Islet precursor cell (in vitro differentiated cells): ENCODE results near the gene CHKA.

ENCODE experiments used
- DNase-seq: peaks from one replicate; pipeline ENCODE4 v3.0.0-alpha.2; 2018

The CHKA gene

DNA sequence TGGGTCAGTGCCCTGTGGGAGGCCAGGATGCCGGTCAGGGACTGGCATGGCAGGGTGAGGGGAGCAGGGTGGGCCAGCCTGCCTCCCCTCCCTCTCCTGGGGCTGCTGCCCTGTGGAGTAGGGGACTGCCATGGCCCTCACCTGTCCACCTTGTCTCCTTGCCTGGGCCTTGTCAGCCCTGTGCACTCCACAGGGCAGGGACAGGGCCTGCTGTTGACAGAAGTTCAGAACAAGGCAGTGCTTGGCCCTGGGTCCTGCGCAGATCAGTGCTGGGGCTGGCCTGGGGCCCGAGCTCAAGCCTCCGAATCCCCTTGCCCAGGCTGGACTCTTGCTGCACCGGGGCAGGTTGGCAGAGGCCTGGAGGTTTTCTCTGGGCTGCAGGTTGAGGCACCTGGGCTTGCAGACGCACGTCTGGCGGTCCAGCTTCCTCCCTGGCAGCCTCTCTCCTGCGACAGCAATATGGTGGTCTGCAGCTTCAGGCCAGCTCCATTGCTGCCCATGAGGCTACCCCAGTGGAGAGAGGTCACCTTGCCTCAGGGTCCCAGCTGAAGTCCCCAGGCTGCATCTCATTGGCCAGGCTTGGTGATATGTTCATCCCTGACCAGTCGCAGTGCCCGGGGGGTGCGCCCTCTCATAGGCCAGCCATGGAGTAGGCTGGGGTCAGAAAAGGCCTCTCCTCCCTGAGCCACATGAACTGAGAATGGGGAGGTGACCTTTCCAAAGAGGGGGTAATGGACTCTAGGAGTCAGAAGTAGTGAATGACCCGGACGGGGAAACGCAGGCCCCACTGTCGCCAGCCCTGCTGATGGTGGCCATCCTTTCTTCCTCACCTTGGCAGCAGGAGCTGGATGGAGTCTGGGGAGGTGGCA lies 21.5 kb upstream of the CHKA start:
- DNase-seq, result no peak

DNA sequence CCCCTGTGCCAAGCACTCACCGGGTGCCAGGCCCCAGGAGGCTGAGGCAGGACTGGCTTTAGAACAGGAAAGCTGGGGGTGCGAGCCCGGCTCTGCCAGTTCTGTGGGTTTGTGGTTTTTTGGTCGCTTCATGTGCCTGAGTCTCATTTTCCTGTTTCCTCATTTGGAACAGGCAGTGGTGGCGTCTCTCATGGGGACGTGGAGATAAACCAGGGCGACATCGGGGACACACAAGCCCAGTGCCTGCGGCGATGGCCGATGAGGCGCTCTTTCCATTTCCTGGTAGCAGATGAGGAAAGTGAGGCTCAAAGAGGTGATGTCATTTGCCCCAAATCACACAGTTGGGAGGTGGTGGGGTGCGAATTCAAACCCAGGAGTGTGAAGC lies 20.8 kb upstream of the CHKA start:
- no peak for DNase-seq

DNA sequence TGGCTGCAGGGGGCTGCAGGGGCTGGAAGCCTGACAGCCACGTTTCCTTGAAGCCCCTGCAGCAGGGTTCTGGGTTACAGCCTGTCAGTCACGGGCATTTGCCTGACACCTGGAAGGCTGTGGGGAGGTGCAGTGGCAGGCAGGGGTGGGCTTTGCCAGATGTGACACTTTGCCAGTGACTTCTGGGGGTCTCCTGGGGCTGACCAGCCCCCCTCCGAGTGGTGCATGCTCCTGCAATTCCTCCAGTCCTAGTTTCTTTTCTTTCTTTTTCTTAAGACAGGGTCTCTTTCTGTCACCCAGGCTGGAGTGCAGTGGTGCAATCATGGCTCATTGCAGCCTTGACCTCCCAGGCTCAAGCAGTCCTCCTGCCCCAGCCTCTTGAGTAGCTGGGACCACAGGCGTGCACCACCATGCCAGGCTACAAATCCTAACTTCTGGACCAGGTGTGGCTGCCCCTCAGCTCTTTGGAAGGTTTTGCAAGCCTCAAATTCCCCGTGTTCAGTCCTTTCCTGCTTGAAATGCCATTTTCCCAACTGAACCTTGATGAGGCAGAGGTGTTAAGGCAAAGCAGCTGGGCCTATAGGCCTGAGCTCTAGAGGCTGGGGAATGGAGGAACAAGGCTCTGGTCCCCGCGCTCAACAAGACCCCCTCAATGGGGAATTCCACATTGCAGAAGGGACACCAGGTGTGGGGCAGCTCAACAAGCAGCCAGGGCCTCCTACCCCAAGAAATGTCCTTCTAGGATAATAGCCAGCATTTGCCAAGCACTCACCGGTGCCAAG lies 20.2 kb upstream of the CHKA start:
- DNase-seq, result no peak

DNA sequence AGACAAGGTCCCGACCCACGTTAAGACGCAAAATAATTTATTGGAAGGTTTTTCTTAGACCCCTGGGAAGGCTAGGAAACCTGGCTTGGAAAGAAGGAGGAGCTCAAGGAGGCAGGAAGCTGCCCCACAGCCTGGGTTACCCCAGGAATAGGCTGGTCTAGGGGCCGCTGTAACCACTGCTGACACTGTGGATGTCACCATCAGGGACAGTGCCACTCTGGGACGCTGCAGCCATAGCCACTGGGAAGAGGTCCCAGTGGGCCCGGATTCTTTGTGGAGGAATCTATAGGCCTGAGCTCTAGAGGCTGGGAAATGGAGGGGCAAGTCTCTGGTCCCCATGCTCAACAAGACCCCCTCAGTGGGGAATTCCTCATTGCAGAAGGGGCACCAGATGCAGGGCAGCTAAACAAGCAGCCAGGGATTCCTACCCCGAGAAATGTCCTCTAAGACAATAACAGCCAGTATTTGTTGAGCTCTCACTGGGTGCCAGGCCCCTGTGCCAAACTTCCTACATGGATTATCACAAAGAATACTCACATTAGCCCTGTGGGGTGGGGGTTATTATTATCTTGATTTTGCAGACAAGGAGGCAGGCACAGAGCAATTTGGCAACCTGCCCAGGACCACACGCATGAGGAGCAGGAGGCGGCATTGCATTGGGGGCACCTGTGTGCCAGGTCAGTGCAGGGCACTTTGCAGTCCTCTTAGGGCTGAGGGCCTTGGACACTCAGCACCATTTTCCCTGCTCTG lies 19.5 kb upstream of the CHKA start:
- no peak for DNase-seq

DNA sequence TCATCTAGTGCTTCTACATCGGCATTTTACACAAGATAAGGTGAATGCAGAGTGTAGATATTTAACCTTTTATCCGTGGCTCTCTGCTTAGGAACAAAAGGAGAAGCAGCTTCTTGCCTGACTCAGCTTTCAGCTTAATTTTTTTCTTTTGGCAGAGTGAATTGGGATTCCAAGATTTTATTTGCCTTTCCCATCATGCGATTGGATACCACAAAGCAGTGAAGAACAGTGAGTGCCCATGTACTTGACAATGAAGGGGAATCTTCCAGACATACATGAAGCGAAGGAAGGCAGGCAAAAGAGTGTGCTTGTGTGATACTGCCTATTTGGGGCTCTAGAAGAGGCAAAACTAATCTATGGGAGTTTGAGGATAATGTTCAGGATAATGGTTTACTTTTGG lies 17.0 kb upstream of the CHKA start:
- no peak for DNase-seq

DNA sequence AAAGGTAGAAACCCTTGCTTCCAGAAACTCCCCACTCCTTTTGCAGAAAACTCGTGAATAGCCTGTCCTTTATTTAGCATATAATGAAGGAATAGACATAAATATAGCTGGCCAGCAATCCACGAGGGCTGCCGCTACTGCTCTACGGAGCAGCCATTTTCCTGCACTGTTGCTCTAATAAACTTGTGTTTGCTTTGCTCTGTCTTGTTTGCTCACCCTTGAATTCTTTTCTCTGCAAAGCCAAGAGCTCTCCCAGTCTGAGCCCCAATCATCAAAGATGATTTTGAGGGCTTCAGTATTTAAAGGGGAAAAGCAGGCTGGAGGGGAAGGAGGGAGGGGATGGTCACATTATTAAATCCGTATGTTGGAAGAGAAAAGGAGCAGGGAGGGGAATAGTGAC lies 16.6 kb upstream of the CHKA start:
- DNase-seq, result no peak

DNA sequence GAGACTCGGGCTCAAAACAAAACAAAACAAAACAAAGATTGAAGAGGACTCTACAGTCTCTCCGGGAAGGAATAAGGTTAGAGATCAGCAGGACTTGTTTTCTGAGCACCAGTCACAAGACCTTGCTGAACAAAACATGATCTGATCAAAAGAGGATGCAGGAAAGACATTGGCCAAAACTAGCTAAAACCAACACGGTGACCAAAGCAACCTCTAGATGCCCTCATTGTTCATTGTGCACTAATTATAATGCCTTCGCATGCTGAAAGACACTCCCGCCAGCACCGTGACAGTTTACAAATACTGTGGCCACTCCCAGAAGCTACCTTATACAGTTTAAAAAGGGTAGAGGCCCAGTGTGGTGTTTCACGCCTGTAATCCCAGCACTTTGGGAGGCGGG lies 15.7 kb upstream of the CHKA start:
- no peak for DNase-seq

DNA sequence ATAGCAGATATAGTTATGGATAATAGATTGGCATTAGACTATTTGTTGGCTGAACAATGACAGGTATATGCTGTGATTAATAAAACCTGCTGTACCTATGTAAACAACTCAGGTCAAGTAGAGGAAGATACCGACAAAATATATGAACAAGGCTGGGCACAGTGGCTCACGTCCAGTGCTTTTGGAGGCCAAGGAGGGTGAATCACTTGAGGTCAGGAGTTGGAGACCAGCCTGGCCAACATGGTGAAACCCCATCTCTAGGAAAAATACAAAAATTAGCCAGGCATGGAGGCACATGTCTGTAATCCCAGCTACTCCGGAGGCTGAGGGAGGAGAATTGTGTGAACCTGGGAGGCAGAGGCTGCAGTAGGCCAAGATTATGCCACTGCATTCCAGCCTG lies 14.0 kb upstream of the CHKA start:
- no peak for DNase-seq

DNA sequence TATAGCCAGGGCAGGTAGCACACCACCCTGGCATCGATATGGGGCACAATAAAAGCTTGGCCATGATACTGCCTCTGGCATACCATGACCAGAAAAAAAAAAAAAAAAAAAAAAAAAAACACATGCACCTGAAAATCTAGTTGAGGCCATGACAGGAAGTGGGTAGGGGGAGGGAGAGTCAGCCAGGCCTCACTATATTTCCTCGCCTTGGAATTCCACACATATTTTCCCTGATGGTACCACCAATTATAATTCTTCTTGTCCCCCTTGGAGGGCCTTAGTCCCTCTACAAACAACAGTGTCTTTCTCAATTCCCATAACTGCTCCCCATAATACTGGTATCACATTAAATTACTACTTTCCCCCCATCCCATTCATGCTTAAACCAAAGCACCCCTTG lies 12.6 kb upstream of the CHKA start:
- DNase-seq, result no peak

DNA sequence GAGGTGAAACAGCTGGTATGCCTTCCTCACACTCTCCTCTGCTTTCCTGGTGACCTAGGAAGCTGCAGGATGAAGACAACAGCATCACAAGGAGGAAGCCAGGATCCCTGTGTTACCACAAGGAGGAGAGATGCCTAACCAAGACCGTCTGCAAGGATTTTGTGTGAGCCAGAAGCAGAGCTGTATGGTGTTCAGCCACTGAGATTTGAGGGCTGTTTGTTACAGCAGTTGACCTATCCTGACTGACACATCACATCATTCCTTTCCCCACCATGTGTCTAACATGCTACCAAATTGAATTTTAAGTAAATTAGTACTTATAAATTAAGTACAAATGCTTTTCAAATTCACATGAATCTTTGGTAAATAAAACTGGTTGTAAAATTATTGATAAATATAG lies 8.9 kb upstream of the CHKA start:
- DNase-seq, result no peak

DNA sequence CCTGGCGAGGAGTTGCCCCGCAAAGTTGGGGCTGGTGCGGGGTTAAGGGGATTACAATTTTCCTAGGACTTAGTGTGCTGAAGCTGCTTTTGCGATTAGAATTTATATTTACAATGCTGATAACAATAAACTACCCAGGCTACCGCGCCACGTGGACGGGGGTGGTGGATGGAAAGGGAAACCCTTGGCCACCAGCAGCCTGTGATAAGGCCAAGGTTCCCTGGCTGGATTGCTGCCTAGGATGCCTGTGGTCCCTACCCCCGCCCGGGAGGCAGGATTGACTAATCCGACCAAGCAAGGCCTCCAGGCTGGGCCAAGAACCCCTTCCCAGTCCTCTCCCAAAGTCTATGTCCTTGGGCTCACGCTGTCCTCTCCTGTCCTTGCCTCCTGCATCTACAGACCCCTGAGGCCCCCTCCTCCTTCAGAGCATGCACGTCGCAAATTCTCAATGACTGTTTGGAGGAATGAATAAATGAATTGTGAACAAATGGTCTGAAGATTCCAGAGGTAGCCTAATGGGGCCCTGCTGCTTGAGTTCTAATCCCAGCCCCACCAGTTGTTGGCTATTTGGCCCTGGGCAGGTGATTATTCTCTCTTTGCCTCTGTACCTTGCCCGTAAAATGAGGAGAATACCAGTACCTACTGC lies 7.6 kb upstream of the CHKA start:
- DNase-seq, result peak; percentile 80

DNA sequence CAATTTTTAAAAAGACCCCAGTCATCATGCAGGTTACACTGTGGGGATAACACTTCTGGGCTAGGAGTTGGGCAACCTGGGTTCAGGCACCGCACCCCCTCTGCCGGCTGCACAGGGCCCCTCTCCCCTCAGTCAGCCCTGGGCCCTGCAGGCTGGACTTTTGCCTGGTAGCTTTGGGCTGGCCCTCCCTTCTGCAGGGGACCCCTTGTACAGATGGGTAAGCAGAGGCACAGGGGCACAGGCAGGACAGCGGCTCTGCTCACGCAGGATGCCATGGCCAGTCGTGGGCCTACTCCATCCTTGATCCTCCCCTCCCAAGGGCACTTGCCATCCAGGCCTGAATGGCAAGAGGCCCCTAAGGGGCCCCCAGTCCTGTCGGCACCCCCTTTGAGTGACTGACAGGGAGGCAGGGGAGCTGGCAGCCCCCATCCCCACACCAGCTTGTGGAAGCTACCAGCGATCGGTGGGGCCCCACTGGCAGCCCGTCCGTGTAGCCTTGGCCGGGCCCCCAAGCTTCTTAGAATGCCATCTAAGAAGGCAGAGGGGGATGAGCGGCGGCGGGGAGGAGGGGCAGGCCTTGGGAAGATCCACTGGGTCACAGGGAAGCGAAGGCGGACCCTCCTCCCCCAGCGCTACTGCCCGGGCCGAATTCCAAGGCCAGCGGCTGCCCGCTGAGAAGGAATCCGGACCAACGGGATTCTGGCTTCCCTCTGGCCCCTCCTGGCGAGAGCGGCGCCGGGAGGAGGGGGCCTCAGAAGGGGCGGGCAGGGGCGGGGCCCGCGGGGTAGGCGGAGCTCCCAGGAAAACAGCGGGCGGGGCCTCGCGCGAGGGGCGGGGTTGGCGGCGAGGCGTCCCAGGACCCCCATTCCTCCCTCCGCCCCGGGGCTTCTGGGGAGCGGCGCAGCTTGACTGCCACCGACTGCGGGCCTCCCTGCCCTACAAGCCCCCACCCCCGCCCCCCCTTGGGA lies 6.8 kb upstream of the CHKA start:
- peak; percentile 98 for DNase-seq

DNA sequence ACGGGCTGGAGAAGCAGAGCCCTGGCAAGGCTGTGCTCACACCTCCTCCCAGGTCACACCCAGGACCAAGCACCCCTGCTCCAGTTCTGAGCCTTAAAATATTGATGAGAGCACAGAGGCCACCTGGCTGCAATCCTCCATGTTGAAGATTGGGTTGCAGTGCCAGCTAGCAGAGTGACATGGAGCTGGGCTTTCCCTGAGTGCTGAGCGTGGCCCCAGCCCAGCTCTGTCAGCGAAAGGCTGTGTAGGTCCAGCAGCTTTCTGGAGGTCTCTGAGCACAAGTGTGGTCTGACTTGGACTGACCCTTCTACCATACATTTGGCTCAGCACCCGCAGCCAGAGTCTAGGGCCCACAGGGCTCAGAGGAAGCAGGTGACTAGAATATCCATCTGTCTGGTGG lies 4.0 kb upstream of the CHKA start:
- DNase-seq, result no peak

DNA sequence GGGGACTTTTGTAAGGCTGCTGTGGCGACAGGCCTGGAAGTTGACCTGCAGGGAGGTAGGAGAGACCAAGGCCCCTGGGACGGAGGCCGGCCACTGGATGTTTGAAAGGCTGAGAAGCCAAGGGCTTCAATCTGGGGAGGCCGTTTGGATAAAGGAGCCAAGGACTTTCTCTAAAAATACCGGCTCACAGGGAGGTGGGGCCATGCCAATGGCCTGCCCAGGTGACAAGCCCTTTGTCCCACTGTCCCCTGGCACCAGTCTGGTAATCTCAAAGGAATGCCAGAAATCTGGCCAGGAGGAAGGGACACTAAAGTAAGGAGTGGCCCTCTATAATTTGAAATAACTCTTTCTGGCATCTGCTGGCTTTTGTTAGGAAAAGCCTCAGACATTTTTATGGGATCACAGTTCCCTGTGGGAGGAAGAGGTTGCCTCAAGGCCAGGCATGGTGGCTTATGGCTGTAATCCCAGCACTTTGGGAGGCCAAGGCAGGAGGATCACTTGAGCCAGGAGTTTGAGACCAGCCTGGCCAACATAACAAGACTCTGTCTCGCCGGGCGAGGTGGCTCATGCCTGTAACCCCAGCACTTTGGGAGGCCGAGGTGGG lies 1.9 kb upstream of the CHKA start:
- DNase-seq, result peak; percentile 76

DNA sequence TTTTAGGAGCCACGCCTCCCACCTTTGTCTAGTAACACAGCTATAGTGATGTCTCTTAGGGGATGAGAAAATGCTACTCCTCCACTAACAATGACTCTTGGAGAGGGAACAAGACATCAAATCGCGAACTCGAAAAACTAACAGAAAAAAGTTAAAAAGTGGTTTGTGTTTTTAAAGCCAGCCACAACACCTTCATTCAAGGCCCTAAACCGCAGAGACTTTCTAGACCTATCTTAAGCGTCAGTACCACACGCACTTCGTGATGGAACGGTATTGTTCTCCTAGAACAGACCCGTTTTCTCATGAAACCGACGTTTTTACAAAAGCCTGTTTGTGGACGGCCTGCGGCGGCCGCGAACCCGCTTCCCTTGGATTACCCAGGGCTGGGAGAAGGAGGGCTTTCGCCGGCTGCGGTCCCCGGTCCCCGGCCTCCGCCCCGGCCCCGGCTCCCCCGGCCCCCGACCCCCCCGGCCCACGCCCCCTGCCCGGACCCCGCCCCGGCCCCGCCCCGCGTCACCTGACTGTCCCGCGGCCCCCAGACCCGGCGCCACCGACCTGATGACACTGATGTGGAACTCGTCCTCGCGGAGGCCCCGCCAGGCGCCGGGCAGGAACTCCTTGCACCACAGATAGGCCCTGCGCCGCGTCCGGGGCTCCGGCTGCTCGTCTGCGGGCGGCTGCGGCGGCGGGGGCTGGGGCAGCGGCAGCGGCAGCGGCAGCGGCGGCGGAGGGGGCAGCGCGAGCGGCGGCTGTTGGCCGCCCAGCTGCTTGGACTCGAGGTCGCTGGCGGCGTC lies 718 bp downstream of the CHKA start:
- peak; percentile 87 for DNase-seq

DNA sequence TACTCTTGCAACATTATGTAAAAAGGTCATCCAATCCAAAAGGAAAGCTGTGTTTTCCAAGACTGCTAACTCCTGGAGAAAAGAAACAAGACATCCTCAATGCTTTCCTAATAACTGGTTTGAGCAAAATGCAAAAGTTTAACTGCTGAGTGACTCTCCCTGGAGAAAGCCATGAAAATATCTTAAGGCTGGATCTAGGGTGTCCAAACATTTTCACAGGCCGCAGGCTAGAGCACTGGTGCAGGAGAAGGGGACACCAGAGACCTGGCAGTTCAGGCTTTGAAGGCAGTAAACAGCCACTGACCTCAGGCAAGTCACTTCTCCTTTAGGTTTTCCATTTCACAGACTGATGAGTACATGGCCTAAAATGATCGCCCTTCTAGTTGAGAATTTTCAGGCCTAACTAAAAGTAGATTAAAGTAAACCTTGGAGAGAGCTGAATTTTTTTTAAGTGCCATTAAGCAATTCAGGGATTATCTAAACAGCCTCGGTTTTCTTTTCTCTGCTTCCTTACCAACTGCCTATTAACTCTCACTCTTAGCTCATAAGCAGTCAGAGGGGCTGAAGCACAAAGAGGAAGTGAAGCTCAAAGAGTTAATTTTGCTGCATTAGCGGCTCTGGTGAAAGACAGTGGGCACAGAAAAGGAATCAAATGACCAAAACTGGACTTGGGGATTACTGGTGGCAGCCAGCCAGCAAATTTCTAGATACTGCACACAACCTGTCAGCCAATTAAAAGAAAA lies 2.3 kb downstream of the CHKA start:
- peak; percentile 61 for DNase-seq

DNA sequence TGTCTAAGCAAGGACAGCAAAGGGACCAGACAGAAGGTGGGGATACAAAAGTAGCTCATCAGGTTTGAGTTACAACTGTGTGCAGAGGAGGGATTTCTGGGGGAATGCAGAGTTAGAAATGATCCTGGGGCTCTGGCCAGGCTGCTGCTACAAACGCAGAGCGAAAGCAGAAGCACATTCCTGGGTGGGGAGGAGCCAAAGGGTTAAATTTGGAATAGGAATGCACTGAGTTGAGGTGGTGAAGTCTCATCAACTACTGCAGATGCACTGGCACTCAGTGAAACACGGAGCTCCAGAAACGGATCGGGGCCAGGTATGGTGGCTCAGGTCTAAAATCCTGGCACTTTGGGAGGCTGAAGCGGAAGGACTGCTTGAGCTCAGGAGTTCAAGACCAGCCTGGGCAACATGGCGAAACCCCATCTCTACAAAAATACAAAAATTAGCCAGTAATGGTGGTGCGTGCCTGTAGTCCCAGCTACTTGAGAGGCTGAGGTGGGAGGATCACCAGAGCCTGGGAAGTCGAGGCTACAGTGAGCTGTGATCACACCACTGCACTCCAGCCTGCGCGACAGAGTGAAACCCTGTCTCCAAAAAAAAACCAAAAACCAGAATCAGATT lies 3.2 kb downstream of the CHKA start:
- DNase-seq, result peak; percentile 87

DNA sequence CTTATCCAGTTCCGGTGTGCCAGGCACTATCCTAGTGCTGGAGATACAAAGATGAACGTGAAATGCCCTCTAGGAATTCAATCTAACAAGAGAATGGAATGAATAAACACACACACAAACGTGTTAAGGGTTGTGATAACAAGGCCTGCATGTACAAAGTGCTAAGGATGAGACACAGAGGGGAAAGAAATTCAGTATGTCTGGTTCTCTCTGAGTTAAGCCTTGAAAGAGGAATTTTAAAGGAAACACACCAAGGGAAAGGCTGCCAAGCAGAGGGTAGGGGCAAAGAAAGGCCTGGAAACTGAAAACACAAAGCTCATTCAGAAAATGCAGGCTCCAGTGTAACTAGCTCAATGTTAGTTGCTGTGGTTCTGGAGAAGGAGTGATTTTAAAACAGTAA lies 4.2 kb downstream of the CHKA start:
- DNase-seq, result no peak

DNA sequence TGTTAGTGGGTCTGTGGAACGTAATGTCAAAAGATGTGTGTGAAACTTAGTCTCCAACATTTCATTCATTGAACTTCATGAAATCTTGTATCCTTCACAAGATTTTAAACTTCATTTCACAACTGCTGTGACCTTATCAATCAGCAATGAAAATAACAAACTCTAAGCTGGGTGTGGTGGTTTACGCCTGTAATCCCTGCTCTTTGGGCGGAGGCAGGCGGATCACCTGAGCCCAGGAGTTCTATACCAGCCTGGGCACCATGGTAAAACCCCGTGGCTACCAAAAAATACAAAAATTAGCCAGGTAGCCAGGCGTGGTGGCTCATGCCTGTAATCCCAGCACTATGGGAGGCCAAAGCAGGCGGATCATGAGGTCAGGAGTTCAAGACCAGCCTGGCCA lies 5.1 kb downstream of the CHKA start:
- no peak for DNase-seq
